HG03103 (cell line): ENCODE measurements around the gene CHST11.

Experiments
- ATAC-seq: cut with Tn5 transposase; IDR thresholded peaks from one replicate; pipeline ENCODE4 v1.9.1; 2021; ENCODE audit warnings: low read depth; ENCODE audit not compliant: unreplicated experiment

Gene CHST11

DNA sequence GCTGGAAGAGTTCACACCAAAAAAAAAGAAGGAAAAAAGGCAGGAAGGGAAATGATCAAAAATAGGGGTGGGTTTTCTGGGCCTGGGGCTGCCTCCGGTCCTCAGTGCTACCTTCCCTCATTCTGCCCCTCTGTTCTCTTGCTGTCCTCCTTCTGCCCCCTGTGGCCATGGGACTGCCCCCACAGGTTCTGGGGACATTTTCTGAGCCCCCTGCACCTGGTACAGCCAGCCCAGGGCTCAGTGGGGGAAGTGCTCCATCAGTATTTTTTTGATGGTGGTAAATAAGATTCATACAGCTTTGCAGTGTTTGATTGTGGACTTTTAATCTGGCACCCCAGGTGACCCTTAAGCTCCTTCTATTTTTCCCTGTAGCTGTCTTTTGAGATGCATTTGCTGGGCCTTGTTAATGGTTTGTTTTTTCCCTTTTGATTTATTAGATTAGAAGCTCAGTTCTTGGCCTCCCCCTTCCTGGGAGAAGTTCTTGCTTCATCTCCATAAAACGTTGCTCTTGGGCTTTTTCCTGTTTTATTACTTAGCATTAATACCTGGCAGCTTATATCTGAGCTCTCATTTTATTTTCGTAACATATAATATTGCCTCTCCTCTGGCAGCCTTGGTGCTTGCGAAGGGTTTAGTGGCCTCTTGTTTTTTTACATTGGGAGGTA is 43.1 kb downstream of the CHST11 start:
- ATAC-seq, result no peak

- ATAC-seq, result no peak
Measured at GRCh38 chr12:104501115-104501514, 44.4 kb downstream of the CHST11 start.

DNA sequence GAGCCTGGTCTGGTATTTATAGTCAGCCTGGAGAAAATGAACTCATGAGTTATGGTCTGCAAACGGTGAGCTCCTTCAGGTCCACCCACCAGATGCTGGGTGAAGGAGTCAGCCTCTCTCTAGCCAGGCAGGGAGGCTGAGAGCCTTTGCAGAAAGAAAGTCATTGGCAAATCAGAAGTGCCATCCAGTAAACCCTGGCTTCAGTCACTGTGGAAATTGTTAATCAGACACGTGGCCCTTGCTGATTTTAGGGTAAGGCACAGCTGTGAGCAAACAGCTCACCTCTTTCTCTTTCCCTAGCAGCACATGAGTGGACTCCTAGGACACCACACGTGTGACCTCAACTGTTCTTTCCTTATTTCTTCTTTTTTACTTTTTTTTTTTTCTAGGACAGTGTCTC is 44.9 kb downstream of the CHST11 start:
- no peak for ATAC-seq

DNA sequence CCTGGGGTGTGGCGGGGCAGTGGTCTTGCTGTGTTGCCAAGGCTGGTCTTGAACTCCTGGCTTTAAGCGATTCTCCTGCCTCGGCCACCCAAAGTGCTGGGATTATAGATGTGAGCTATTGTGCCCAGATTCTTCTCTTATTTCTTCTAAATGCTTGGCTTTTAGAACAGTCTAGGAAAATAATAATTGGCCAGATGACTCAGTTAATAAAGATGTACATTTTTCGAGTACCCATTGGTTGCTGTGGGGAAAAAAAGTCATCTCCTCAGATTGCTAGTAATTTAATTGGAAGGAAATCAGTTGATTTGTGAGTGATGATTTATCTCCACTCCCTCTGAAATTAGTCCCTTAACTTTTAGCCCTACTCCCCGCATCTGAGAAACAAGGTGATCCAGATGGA is 45.5 kb downstream of the CHST11 start:
- ATAC-seq, result no peak

DNA sequence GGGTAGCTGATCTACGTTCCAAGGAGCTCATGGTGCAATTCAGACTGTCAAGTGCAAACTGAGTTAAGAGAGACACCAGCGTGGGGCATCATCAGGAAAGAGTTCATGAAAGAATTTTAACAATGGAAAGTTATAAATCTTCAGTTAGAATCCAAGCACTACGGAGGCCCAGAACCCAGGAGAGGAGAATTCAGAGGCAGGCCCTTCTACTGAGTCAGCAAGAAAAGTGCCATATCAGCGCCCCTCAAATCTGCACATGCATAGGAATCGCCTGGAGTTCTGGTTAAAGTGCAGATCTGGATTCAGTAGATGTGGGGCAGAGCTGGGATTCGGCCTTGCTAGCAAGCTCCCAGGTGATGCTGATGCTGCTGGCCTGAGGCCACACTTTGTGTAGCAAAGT is 45.9 kb downstream of the CHST11 start:
- no peak for ATAC-seq

GRCh38 chr12:104503191-104503590 is 46.4 kb downstream of the CHST11 start:
- ATAC-seq, result no peak

DNA sequence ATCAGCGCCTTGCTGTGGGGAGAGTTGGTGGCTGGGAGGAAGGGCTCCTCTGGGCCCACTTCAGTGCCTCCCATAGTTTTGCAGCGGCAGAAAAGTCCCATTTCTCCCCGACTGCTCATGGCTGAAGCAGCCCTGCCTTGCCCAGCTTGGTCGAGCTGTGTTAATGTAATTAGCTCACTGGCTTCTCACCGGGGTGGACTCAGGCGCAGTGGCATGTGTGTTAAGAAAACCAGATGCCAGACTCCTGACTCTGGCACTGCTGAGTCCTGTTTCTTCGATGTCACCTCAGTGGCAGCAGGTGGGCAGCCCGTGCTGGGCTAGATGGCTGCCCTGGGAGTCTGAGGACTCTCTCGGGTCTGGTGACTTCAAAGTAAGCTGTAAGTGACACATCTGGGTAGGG is 47.4 kb downstream of the CHST11 start:
- no peak for ATAC-seq

DNA sequence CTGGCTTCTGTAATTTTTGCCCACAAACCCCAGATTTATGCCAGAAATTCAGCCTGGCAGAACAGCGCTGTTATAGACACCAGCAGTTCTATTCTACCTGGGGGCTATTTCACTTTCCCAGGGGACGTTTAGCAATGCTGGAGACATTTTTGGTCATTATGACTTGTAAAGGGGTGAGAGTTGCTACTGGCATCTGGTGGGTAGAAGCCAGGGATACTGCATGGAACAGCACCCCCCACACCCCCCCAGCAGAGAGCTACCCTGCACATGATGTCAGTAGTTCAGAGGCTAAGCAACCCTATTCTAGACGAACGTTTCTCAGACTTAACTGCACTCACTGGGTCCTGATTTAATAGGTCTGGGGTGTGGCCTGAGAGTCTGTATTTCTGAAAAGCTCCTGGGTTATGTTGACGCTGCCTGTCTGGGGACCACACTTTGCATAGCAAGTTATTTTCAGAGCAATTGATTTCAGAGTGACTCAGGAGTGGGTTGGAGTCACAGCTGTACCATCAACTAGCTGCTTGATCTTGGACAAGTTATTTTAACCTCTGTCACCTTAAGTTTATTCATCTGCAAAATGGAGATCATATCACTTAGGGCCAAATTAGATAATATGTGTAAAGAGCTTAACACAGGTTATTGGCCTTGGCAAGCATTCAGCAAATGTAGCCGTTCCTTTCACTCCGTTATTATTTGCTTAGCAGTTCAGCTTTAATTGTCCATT is 48.5 kb downstream of the CHST11 start:
- ATAC-seq, result peak; percentile 95

DNA sequence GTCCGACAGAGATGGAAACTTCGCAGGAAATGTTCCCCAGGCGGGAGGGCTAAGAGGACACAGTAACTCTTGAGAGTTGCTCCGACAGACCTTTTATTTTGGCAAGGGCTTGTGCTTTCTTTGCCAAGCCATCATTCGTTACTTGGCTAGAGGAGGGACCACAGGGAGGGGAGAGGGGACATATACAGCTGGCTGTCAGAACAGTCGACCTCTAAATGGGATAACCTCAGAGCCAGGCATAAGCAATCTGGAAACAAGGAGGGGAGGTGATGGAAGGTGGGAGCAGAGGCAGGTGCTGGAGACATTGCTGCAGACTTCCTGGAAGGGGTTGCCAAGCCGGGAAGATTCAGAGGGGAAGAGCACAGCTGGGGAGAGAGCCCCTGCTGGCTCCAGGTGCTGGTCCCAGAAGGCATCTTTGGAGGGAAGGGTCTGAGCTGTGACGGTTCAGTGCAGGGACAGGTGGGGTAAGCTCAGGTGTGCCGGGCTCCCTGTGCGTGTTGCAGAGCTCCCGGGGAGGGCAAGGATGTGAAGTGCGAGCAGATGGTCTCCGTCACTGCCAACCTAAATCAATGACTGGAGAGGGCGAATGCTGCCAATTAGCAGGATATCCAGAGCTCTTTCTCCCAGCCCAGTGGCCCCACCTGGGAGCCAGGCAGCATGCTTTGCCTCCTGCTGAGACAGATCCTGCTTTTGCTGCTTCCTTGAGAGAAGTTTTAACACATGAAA is 50.1 kb downstream of the CHST11 start:
- no peak for ATAC-seq

- ATAC-seq, result no peak
Measured at GRCh38 chr12:104507672-104508071, 50.9 kb downstream of the CHST11 start.

DNA sequence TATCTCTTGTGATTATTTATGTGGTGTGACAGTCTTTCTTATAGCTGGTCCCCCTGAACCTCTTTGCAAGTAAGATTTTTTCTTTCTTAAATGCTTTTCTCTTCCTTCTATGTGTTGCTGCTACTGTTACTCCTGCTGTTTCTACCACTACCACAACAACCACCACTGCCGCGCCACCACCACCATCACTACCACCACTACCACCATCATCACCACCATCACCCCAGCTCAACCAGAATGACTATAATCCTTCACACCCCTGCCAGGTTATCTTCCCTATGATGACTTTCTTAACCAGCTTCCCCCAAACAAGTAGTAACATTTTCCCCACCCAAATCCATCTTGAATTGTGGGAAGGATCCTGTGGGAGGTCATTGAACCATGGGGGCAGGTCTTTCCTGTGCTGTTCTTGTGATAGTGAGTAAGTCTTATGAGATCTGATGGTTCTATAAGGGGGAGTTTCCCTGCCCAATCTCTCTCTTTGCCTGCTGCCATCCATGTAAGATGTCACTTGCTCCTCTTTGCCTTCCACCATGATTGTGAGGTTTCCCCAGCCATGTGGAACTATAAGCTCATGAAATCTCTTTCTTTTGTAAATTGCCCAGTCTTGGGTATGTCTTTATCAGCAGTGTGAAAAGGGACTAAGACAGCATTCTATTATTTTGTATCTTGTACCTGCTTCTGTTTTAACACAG is 52.2 kb downstream of the CHST11 start:
- no peak for ATAC-seq

GRCh38 chr12:104510145-104510872 is 53.6 kb downstream of the CHST11 start:
- no peak for ATAC-seq

DNA sequence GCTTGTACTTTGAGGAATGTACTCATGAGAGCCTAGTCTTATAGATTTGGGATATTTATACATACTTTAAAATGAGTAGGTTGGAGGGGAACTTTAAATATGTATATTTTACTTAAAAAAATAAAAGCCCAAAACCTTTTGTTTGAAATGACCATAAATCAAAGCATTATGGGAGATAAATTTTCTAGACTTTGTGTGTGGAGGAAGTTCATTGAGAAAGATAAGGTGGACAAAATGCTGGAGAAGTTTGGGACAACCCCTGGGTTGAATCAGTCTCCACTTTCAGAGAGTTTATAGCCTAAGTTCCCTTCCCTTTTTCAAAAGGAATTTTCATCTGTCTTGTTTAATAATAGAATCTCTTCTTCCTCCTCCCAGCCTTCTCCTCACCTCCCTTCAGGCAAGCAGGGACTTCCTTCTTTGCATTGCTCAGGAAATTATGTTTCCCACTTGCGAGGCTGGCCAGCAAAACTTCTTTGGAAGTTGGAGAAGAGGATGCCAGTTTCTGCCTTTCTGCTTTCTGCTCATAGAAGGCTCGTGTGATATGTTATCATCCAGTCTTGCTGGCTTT is 54.2 kb downstream of the CHST11 start:
- no peak for ATAC-seq

DNA sequence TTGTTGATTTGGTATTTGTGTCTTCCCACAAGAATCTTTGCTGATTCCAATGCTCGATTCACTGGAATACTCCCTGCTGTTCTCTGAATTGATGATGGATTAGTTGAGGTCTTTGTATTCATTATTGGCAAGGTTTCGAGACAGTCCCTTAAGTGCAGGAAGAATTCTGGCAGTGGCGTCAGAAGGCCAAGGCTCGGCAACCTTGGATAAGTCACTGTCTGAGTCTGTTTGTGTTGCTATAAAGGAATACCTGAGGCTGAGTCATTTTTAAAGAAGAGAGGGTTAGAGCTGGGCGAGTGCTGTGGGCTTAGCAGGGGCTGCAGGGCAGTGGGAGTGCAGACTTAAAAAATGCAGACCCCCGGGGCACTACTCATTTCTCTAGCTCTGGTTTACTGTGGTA is 56.9 kb downstream of the CHST11 start:
- no peak for ATAC-seq

DNA sequence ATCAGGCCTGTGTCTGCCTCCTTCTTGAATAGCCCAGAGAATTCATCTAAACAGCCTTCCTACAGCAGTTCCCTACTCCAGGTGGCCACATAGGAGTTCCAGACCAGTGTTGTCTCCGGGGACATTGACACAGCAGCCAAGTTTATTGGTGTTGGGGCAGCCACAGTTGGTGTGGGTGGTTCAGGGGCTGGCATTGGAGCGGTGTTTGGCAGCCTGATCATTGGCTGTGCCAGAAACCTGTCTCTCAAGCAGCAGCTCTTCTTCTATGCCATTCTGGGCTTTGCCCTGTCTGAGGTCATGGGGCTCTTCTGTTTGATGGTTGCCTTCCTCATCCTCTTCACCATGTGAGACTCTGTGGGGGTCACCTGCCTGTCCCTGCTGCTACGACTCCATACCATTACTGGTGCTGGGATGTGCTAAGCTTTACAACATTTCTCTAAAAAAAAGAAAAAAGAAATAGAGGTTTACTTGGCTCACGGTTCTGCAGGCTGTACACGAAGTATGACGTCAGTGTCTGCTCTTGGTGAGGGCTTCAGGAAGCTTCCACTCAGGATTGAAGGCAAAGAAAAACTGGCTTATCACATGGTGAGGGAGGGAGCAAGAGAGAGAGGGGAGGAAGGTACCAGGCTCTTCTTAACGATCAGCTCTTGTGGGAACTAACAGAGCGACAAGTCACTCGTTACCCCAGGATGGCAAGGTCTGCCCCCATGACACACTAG is 57.5 kb downstream of the CHST11 start:
- no peak for ATAC-seq

DNA sequence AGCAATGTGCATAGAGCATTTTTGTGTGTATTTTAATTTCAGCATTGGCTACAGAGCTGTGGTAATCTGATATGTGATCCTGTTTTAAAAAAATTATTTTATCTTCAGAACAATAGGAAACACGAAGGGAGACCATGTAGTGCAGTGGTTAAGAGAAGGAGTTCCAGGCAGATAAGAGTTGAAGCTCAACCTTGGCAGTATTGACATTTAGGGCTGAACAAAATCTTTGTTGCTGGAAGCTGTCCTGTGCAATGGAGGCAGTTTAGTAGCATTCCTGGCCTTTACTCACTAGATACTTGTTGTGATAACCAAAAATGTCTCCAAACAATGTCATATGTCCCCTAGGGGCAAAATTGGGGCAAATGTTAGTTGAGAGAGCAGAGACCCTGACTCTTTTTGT is 59.2 kb downstream of the CHST11 start:
- ATAC-seq, result no peak

- no peak for ATAC-seq
Measured at GRCh38 chr12:104516821-104517220, 60.1 kb downstream of the CHST11 start.

DNA sequence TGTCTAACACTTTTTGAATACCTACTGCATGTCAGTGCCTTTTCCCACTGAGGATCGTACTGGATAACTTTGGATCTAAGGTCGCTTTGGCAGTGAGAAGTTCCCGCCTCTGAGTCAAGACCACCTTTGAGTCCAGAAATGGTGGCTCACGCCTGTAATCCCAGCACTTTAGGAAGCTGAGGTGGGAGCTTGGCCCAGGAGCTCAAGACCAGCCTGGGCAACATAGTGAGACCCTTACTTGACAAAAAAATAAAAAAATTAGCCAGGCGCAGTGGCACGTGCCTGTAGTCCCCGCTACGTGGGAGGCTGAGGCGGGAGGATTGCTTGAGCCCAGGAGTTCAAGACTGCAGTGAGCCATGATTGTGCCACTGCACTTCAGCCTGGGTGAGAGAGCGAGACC is 61.1 kb downstream of the CHST11 start:
- ATAC-seq, result no peak

DNA sequence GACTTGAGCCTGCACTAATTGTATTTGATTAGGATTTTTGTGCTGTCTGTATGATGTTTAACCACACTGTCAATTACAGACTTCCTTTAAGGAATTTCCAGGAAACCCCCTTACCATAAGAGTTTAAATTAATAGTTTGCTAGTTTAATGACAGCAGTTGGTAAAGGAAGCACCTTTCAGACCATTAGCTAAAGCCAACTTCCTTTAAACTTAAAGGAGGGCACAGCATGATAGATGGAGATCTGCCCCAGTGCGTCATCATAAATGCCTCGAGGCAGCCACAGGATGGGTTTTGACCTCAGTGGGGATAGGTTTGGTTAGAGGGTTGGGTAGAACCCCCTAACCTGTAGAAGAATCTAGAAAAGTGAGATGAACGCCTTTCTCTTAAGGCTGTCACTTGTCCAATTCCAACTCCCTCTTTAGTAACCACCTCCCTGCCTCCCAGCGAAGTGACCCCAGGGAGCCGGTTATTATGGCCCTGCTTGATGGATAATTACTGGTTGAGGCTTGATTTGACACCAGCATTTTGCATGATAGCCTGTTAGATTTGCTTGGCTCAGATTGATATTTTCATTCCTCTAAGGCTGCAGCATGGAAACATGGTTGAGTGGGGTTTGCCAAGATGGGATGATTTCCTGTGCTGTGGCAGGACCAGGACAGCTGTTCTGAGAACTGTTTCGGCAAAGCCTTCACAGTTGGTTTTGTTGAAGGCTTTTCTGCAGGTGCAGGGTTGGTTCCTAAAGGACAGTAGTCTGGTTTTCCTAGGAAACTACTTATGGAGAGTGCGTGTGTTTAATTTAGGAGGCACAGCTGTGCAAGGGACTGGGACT is 62.7 kb downstream of the CHST11 start:
- no peak for ATAC-seq
